GM18909 (cell line): Measurements from ENCODE around the gene HP1BP3.

Experiments
- ATAC-seq: cut with Tn5 transposase; IDR thresholded peaks from one replicate; pipeline ENCODE4 v1.9.1; 2021; ENCODE audit warnings: mild to moderate bottlenecking; ENCODE audit not compliant: unreplicated experiment, poor library complexity

Gene HP1BP3

GRCh38 chr1:20696397-20697333 is 90.4 kb downstream of the HP1BP3 start:
- ATAC-seq = peak; percentile 61

DNA sequence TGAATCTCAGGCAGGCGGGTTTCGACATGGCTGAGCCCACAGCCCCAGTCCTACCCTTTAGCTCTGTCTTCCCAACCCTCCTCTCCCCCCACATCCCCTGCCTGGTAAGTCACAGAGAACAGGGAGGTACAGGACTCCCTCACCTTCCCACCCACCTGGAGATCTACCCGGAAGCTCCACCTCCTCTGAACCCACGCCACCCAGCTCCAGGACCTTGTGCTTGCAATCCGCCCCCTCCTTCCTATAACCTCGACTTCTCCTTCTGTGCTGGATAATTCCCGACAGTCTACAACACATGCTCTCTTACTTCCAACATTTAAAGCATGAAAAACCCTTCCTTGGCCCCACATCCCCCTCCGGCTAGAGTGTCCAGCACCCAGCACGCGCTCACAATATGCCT is 91.6 kb downstream of the HP1BP3 start:
- no peak for ATAC-seq

DNA sequence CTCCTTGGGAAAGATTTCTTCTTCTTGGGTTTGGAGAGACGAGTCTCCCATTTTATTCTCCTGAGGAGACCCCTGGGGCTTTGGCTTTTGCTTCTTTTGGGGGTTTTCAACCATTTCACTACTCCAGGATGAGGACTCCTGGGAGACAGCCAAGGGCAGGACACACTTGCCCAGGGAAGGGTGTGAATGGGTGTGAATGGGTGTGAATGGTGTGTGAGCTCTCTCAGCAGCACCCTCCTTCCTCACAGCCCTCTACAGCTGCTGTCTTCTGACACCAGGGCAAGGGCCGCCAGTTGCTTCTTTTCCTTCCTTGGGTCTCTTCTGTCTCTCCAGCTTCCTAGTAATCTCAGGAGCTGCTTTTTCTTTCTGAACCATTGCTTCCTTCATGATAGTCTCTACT is 93.5 kb downstream of the HP1BP3 start:
- ATAC-seq = no peak
